ENCODE results near the gene PCNX1.
"Not testable (repeated sequence)": the region's sequence is repeated elsewhere in the genome, so short reads cannot be mapped to it uniquely, and the experiment has no call there.

GRCh38 chr14:70880888-70881287 is 26.4 kb upstream of the PCNX1 start:
- not testable (repeated sequence) for TF ChIP-seq CTCF (conservative IDR thresholded peaks at IDR 0.05; ENCODE audit: low read length); EZH2phosphoT487 (IDR thresholded peaks at IDR 0.05; ENCODE audit: borderline replicate concordance)

All from Loucy (cell line).